NOMO-1 (cell line): ENCODE measurements around the gene TWSG1.
"Not testable (repeated sequence)": the region's sequence is repeated elsewhere in the genome, so short reads cannot be mapped to it uniquely, and the experiment has no call there.

ENCODE experiments used
- DNase-seq, 2 experiments: peaks; one replicate each; lab custom pipeline; 2025; ENCODE audit not compliant: unreplicated experiment in 2 of 2; lab: John Stamatoyannopoulos, UW

The TWSG1 gene

GRCh38 chr18:9334973-9335696 lies 562 bp downstream of the TWSG1 start:
- peak; percentile 30 to 31 for DNase-seq

- DNase-seq, result no peak
Measured at GRCh38 chr18:9335697-9336045, 1.1 kb downstream of the TWSG1 start.

GRCh38 chr18:9336827-9337226 lies 2.3 kb downstream of the TWSG1 start:
- DNase-seq, result no peak

GRCh38 chr18:9337873-9338272 lies 3.3 kb downstream of the TWSG1 start:
- peak; percentile 42 to 67 for DNase-seq

GRCh38 chr18:9340472-9340871 lies 5.9 kb downstream of the TWSG1 start:
- DNase-seq, result no peak

- DNase-seq, result no peak
Measured at GRCh38 chr18:9343577-9343976, 9.0 kb downstream of the TWSG1 start.

GRCh38 chr18:9346775-9347174 lies 12.2 kb downstream of the TWSG1 start:
- no peak for DNase-seq

- DNase-seq, result no peak
Measured at GRCh38 chr18:9348079-9348671, 13.6 kb downstream of the TWSG1 start.

GRCh38 chr18:9348766-9349165 lies 14.2 kb downstream of the TWSG1 start:
- DNase-seq, result no peak

GRCh38 chr18:9353596-9353995 lies 19.0 kb downstream of the TWSG1 start:
- peak; percentile 58 to 79 for DNase-seq

- DNase-seq, result no peak
Measured at GRCh38 chr18:9354256-9354655, 19.7 kb downstream of the TWSG1 start.

- DNase-seq, result no peak
Measured at GRCh38 chr18:9356976-9357375, 22.4 kb downstream of the TWSG1 start.

GRCh38 chr18:9359796-9360195 lies 25.2 kb downstream of the TWSG1 start:
- DNase-seq, result no peak

GRCh38 chr18:9361191-9361590 lies 26.6 kb downstream of the TWSG1 start:
- no peak for DNase-seq

GRCh38 chr18:9362869-9363268 lies 28.3 kb downstream of the TWSG1 start:
- no peak for DNase-seq

- DNase-seq, result no peak
Measured at GRCh38 chr18:9364242-9364641, 29.7 kb downstream of the TWSG1 start.

GRCh38 chr18:9365406-9365805 lies 30.8 kb downstream of the TWSG1 start:
- DNase-seq, result no peak

- DNase-seq, result no peak
Measured at GRCh38 chr18:9366126-9366714, 31.6 kb downstream of the TWSG1 start.

GRCh38 chr18:9373254-9373653 lies 38.7 kb downstream of the TWSG1 start:
- not testable (repeated sequence) for DNase-seq

GRCh38 chr18:9379118-9379517 lies 44.5 kb downstream of the TWSG1 start:
- no peak for DNase-seq

GRCh38 chr18:9380101-9380500 lies 45.5 kb downstream of the TWSG1 start:
- no peak for DNase-seq
